H54 (cell line): ENCODE measurements around the gene SGSM2.

Experiments
- DNase-seq: peaks from one replicate; pipeline ENCODE4 v3.0.0; 2011; ENCODE audit warnings: low spot score, mixed read lengths; ENCODE audit not compliant: insufficient read length
- FAIRE-seq: peaks from 3 replicates; lab custom pipeline; 2011; peaks lifted over from hg19 to GRCh38; lab: Jason Lieb, UNC
- POLR2A ChIP-seq: IDR thresholded peaks from 2 replicates; pipeline ENCODE4 v1.6.1; 2011; ENCODE audit warnings: low read depth, mild to moderate bottlenecking, low read length

SGSM2 gene

DNA sequence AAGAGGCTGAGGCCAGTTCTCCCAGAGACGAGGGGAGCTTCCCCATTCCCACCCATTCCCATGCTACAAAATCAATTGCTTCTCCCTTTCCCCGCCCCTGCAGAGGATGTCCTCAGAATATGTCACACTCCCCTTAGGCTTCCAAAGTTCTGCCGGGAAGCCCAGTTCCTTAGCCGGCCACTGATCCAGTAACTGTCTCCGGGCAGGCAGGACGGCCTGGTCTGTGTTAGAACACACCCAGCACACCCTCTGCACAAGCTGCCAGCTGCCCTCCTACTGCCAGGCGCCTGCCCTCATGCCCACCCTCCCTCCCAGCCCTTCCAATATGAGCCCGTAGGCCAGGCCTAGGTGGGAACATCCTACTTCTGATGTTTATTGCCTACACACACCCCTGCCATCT lies 31.1 kb downstream of the SGSM2 start:
- no peak for FAIRE-seq
- no peak for DNase-seq
- TF ChIP-seq POLR2A, result no peak

DNA sequence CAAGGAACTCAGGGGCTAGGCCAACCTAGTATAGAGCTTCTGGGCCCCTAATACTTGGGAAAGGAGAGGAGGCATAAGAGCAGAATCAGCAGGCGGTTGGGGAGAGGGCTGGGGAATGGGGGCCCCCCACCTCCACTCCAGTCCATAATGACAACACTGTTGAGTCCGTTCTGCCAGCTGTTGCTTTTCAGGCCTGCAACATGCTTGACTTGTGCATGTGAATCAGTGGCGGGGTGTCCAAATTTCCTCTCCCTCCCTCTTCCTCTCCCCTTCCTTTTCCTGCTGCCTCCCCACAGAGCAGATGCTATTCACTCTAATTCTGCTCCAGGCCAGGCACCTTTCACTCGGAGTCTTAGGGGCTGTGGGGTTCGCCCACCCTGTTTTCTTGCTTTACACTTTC lies 31.7 kb downstream of the SGSM2 start:
- no peak for TF ChIP-seq POLR2A
- no peak for FAIRE-seq
- DNase-seq, result no peak

DNA sequence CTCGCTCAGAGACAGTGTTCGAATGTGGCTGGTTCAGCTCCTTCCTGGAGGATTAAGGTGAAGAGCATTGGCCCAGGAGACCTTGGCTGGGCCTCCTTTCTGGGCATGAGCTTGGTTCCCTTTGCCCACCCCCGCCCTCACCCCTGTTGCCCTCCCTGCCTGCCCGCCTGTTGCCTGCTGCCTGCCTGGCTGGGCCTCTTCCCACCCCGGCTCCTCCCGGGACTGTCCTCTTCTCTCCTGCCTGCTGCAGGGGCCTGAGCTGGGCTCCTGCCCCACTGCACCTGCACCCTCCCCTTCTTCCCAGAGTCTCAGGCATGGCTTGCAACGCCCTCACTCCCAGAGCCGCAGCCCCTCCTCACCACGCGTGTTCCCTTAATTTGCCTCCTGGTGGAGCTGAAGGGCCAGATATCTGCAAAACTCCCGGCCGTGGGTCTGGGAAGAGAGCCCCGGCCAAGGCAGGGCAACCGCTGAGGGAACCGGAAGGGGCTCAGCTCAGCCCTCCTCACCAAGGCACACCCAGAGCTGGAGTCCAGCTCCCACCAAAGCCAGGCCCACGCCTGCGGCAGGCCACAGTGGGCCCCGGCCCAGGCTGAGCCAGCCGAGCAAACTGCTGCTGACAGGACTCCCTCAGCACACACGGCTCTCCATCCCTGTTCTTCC lies 32.4 kb downstream of the SGSM2 start:
- FAIRE-seq (no peak), DNase-seq (no peak)
- TF ChIP-seq POLR2A, result no peak

DNA sequence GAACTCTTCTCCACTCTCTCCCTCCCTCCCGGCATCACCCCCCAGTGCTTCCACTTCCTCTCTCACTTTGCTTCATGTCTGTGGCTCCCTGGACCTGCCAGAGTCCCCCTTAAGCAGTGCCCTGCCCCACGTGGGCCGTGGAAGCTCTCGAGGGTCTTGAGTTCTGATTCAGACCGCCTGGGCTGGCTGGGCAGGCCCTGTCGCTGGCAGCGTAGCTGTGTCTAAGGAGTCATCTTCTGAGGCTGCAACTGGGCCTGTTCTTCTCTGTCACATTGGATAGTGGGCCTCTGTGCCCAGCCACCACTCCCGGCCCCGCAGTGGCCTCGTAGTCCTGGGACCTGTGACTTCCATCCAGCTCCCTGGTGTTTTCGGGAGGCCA lies 32.9 kb downstream of the SGSM2 start:
- FAIRE-seq (no peak), DNase-seq (no peak)
- no peak for TF ChIP-seq POLR2A

DNA sequence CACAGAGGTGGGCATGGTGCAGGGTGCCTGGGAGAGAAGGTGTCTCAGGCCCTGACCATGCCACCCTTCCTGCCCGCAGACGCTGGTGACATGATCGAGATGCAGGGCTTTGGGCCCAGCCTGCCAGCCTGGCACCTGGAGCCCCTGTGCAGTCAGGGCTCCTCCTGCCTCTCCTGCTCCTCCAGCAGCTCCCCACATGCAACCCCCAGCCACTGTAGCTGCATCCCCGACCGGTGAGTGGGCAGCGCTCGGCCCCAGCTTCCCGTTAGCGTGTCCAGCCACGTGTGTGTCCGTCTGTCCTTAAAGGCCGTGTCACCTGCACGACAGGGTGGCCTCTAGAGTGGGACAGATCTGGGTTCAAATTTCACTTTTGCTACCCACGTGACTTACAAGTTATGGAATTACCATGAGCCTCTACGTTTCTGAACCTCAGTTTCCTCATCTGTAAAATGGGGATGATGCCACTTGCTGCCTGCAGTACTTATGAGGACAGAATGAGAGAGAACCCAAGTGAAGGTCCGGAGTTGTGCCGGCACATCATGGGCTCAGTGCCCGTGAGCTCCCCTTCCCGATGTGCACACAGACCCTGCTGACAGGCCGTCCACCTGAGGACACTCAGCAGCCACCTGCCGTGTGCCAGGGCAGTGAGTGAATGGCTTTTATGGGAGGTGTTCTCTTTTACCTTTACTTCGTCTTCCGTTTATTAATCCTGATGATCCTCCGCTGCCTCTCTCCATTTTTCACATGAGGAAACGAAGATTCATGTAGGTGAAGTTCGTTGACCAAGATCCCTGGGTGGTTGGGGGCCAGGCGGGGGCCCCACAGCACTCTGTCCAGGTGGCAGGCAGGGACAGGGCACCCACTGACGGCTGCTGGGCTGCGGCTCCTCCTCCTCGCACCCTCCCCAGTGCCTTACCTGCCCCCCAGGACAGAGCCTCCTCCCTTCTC lies 34.2 kb downstream of the SGSM2 start:
- FAIRE-seq, result no peak
- no peak for DNase-seq
- no peak for TF ChIP-seq POLR2A

DNA sequence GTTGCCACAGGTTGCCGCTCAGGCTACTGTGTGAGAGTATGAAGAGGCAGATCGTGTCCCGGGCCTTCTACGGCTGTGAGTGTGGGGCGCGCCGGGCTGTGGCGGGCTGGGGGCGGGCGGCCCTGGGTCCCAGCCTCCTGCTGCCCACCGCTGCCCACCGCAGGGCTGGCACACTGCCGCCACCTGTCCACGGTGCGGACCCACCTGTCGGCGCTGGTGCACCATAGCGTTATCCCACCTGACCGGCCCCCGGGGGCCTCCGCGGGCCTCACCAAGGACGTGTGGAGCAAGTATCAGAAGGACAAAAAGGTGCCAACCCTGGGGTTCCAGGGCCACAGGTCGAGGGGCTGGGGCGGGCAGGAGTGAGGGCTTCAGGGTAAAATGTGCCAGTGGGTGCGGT lies 34.9 kb downstream of the SGSM2 start:
- no peak for TF ChIP-seq POLR2A
- DNase-seq, result no peak
- no peak for FAIRE-seq

DNA sequence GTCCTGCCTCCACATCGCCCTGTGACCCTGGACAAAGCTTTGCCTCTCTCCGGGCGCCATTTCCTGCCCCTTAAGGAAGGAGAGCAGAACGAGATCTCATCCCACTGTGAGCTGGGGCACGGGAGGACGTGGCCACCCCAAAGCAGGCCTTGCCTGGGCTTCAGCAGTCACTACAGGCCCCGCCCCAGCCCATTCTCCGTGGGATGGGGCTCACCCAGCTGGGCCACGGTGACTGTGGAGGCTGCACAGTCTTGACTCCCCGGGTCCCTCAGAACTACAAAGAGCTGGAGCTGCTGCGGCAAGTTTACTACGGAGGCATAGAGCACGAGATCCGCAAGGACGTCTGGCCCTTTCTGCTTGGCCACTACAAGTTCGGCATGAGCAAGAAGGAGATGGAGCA lies 35.4 kb downstream of the SGSM2 start:
- no peak for TF ChIP-seq POLR2A
- FAIRE-seq (no peak), DNase-seq (no peak)

DNA sequence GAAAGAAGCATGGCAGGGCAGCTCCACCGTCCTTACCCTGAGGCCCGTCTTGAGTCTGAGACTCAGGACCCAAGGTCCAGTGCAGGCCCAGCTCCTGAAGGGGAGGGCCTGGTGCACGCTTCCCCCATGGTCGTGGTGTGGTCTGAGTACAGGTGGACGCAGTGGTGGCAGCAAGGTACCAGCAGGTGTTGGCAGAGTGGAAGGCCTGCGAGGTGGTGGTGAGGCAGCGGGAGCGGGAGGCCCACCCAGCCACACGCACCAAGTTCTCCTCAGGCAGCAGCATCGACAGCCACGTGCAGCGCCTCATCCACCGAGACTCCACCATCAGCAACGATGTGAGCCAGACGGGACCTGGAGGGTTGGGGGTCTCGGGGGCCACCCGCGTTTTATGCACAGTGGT lies 35.9 kb downstream of the SGSM2 start:
- TF ChIP-seq POLR2A, result no peak
- FAIRE-seq (no peak), DNase-seq (no peak)

DNA sequence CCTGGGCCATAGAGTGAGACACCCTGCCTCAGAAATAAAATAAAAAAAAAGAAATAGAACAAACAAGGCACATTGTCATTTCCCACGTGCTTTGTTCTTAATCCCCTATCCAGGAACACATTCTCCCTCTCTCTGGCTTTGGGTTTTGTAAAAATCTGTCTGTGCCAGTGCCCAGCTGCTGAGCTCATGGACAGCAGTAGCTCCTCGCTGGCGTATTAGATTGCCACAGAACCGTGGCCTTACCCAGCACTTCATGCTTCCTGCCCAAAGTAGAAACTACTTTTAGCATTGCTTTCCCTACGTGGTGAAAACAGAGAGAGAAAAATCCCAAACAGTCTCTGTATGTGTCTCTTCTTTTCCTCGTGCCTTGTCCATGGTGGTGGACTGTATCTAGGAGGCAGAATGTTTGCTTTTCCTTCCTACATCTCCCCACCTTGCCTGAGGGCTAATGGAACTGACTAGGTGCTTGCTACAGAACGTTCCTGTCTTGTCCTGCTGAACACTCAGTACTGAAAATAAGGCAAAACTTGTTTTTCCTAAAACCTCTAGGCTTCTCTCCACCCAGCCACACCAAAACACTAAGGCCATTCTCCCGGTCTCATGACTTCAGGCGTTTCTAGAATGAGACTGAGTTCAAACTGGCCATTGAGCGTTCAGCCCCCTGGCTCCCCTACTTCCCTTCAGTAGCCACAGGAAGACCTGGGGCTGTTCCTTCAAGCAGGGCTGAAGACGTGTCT lies 37.4 kb downstream of the SGSM2 start:
- no peak for FAIRE-seq
- TF ChIP-seq POLR2A, result no peak
- DNase-seq, result no peak

DNA sequence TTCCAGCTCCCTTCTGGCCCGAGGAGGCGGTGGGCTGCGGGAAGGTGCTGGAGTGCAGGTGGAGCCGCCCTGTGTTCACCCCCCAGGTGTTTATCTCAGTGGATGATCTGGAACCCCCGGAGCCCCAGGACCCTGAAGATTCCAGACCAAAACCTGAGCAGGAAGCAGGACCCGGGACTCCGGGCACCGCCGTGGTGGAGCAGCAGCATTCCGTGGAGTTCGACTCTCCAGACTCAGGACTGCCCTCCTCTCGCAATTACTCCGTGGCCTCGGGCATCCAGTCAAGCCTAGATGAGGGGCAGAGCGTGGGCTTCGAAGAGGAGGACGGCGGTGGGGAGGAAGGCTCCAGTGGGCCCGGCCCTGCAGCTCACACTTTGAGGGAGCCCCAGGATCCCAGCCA lies 38.1 kb downstream of the SGSM2 start:
- no peak for DNase-seq
- FAIRE-seq, result no peak
- no peak for TF ChIP-seq POLR2A

DNA sequence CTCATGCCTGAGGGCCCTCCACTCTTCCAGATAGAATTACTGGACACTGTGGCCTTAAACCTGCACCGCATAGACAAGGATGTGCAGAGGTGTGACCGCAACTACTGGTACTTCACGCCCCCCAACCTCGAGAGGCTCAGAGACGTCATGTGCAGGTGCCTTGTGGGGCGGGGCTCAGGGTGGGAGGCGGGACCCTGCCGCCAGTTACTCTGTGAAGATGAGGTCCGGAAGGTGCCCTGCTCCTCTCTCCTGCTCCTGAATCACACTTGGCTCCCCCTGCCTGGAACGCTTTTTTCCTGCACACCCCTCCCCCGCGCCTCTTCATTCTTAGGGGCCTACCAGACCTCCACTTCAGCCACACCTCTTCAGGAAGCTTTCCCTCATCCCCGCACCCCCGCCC lies 38.8 kb downstream of the SGSM2 start:
- TF ChIP-seq POLR2A, result no peak
- no peak for FAIRE-seq
- DNase-seq, result no peak

DNA sequence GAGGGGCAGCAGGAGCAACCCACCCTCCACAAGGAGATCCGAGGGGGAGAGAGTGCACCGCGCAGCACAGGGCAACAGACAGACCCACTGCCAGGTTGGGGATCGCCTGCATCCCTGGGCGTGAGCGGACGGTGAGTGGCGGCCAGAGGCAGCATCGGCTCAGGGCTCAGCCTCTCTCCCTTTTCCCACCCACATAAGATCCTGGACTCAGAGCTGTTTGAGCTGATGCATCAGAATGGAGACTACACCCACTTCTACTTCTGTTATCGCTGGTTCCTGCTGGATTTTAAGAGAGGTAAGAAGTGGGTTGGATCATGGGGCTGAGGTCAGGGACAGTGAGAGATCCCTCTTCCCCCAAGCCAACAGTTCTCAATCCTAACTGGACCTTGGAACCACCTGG lies 40.4 kb downstream of the SGSM2 start:
- no peak for DNase-seq
- TF ChIP-seq POLR2A, result no peak
- FAIRE-seq, result no peak

DNA sequence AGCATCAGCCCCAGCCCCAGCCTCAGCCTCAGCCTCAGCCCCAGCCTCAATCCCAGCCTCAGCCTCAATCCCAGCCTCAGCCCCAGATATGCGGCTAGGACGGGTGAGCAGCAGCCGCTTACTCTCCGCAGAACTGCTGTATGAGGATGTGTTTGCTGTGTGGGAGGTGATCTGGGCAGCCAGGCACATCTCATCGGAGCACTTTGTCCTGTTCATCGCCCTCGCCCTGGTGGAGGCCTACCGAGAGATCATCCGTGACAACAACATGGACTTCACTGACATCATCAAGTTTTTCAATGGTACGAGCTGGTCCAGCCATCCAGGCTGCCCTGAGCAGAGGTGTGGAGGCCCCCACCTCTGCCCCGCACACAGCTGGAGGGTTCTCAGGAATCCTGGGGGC lies 41.6 kb downstream of the SGSM2 start:
- no peak for FAIRE-seq
- TF ChIP-seq POLR2A, result no peak
- DNase-seq, result no peak
